Smooth muscle cell of the brain vasculature (primary cell): ENCODE data around the gene ZAR1L.

Experiments used
- DNase-seq: peaks from one replicate; pipeline ENCODE4 v3.0.0-alpha.2; 2012; ENCODE audit warnings: low read depth, low spot score

The ZAR1L gene

GRCh38 chr13:32302461-32302860 lies 12.7 kb downstream of the ZAR1L start:
- no peak for DNase-seq

- no peak for DNase-seq
Measured at GRCh38 chr13:32300920-32301319, 14.2 kb downstream of the ZAR1L start.

GRCh38 chr13:32300406-32300805 lies 14.8 kb downstream of the ZAR1L start:
- no peak for DNase-seq

DNA sequence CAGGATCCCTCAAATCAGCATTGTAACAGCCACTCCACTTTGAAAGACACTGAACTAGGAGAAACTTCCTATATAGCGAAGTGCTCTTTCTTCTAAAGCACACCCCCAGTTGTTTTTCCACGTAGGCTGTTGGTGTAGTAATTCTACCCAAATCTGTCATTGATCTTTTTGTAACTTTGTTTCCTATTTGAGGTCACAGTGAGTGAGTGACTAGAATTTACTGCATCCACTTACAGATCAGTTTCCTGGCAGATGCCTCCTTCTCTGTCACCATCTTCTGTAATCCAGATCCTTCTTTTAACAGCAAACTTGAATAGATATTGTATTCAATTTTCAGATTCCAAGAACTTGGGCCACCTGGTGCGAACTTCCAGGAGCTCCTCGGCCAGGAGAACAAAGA lies 15.3 kb downstream of the ZAR1L start:
- no peak for DNase-seq

DNA sequence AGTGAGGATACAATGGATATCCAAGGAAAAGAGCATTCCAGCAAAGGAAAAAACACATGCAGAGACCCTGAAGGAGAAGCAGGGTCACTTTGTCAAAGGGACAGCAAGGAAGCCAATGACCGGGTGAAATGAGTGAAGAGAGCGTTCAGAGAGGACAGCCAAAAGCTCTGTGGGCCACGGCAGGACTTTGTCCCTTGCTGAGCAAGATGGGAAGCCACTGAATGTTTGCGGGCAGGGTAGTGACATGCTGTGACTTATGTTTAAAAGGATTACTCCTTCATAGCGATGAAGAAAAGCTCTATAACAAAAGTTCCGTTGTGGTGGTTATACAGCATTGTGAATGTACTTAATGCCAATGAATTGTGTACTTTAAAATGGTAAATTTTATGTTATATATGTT lies 16.5 kb downstream of the ZAR1L start:
- no peak for DNase-seq

GRCh38 chr13:32297206-32297605 lies 18.0 kb downstream of the ZAR1L start:
- no peak for DNase-seq

DNA sequence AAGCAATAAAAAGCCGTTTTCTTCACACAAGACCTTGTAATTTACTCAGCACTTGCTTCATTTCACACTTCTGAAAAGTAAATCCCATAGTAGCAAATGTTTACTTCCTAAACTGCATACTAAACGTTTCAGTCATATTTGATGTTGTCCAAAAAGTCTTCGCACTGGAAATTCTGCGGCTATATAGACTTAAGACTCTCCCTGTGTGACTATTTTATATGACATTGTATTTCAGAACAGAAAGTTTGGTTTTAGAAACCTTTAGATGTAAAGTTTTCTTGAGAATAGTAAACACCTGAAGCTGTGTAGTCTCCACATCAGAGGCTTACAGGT lies 29.6 kb downstream of the ZAR1L start:
- no peak for DNase-seq

- peak; percentile 59 for DNase-seq
Measured at GRCh38 chr13:32284927-32285632, 30.1 kb downstream of the ZAR1L start.

DNA sequence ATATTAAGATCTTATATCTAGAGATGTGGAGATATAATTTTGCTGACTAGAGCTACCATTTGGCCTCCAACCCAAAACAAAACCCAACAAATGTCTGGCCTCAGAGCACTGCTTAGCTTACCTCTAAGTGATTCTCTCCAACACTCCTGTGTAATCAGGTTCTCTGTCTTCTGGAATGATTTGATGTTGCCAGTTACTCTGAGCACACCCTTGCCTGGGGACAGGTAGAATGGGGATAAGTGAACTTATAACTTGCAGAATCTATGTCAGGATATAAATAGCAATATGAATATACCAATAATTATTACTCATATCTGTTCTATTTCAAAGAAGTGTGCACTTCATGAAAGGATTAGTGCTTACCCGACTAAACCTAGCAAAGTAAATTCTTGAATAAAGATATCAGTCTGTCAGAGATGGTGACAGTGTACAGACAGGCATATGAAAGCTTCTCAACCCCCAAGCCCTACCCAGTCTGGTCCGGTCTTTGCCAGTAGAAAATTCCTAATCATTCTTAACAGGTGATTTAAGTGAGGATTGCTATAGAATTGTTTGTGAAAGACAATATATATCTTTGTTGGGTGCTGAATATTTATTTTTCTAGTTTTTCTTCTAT lies 33.0 kb downstream of the ZAR1L start:
- DNase-seq: no peak

DNA sequence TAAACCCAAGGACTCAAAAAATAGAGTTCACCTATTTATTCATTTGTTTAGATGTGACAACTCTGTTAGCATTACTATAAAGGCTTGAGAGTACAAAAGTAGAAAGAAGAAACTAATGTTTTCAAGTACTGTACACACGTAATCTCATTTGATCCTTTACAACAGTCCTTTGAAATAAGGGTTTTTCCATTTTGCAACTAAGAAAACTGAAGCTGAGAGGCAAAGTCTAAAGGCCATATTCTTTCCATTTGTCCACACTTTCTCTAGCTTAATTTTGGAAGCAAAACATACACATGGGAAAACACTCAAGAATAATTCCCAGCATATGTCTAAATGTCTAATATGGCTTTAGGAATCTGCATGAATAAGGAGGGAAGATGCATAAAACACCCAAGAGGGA lies 34.1 kb downstream of the ZAR1L start:
- no peak for DNase-seq

DNA sequence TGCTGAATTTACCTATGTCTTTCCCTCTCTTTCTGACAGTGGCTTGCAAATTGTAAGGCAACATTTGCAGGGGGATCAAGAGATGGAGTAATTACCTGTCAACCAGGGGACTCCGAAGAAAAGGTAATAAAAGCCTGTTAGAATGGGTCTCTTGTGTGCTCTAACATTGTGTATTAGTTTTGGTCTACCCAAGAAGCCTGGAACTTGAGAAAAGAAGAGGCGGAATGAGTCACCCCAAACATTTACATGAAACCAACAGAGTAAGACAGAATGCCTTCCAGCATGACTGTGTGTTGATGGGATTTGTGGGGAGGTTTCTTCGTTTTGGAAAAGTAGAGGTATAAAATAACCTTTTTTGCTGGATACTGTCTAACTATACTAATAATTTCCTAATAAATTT lies 36.7 kb downstream of the ZAR1L start:
- no peak for DNase-seq

DNA sequence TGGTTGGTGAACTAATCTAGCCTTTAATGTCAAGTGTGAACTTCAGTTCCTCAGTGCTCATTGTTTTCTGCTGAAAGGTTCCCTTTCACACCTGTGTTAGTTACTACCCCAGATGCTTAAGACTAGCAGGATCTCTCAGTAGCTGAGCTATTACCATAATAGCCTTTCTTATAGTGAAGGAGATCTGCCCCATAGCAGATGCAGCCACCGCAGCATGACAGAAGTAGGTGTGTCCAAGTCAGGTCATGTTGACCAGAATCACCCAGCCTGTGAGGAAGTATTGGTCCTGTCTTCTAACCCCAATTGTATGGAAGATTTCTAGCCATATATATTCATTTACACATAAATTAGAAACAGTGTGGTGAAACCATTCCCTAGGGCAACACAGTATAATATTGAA lies 37.3 kb downstream of the ZAR1L start:
- DNase-seq: no peak

GRCh38 chr13:32272021-32272683 lies 43.0 kb downstream of the ZAR1L start:
- DNase-seq: no peak

DNA sequence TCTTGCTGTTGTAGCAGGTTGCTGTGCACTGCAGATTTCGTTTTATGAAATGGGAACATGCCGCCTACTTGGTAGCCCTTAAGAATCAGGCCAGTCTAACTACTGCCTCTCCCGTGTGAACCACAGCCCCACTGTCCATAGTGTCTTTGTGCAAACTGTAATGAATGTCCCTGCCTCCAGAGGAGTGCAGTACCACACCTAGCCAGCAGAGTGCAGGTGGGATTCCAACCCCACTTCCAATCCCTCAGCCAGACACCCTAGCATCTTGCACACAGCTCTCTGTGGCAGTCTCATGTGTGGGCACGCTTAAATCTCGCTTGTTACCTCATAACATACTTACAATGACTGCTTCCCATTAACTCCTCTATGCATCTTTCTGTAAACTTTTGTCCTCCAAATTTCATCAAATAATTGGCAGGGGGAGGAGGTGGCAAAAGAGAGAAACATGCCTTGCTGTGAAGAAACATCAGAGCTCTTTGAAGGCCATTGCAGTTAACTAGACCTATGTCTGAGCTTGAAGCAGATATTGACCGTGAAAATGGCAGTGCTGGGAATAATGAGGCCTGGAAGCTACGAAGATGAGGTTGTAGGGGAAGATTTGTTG lies 47.2 kb downstream of the ZAR1L start:
- DNase-seq: no peak

GRCh38 chr13:32266130-32266529 lies 49.0 kb downstream of the ZAR1L start:
- DNase-seq: no peak

DNA sequence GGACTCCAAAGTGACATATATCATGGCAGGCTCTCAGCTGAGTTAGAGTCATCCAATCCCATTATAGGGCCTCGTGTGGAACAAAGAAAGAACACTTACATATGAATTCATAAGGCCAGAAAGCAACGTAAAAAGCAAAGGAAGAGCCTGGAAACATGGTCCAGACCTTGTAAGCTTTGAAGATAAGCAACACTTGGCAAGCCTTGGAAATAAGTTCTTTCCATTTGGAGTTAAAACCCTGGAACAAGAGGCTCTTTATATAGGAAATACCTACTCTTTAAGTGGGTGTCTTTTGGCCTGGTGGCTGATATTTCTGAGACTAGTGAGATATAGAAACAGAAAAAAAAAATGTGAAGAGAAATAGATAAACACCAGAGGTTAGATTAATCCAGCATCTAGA lies 49.4 kb downstream of the ZAR1L start:
- no peak for DNase-seq

GRCh38 chr13:32264407-32264806 lies 50.8 kb downstream of the ZAR1L start:
- DNase-seq: peak; percentile 32

GRCh38 chr13:32262619-32263018 lies 52.5 kb downstream of the ZAR1L start:
- no peak for DNase-seq

DNA sequence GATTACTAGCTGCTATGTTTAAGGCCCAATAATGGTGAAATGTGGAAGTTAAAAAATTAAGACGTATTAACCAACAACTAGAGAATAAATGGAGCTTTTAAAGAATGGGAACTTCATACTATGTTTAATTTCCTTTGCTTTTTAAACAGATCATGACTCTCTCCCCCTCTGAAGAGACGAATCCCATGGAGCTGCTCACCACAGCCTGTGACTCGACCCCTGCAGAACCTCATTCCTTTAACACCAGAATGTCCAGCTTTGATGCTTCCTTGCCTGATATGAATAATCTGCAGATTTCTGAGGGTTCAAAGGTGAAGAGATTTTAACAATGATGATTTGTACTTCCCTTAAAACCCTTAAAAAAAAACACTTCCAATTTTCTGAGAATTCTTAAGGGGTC lies 53.0 kb downstream of the ZAR1L start:
- DNase-seq: no peak

- peak; percentile 69 for DNase-seq
Measured at GRCh38 chr13:32261567-32261966, 53.6 kb downstream of the ZAR1L start.

DNA sequence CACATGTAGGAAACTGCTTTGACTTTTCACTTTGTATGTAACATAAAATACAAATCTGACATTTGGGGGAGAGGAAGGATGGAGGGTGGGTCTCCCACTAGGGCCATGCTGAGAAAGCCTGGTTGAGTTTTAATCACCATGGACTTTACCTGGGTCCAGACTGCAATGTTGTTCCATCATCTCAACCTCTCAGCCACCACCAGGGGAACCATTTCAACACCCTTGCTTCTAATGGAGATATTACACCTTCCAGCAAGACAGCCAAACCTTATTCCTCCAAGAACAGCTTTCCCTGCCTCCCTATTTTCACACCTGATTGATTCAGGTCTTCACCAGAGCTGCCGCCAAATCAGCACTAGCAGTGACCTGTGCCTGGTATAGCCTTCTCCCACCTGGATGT lies 56.0 kb downstream of the ZAR1L start:
- no peak for DNase-seq

DNA sequence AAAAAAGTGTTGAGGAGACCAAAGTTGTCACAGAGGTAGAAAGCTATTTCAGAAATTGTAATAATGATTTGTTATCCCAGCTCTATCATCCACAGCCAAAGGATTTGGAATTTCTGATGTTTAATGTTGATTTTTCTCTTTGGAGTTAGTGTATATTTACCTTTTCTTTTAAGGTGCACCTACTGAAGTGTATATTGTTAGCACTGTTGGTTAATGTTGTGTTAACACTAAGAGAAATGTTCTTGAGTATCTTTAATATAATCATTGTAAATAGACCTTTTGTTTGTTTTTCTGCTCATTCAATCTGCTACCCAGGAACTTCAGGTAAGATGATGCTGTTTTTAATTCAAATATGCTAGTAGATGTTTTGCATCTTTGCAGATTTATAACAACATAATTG lies 57.5 kb downstream of the ZAR1L start:
- no peak for DNase-seq

- no peak for DNase-seq
Measured at GRCh38 chr13:32256243-32256642, 58.9 kb downstream of the ZAR1L start.
